GM19043 (cell line): Measurements from ENCODE around the gene CABP7.
"Not testable (repeated sequence)": the region's sequence is repeated elsewhere in the genome, so short reads cannot be mapped to it uniquely, and the experiment has no call there.

Experiments used
- ATAC-seq: cut with Tn5 transposase; IDR thresholded peaks from one replicate; pipeline ENCODE4 v1.9.1; 2021; ENCODE audit warnings: low read depth; ENCODE audit not compliant: unreplicated experiment

CABP7 gene

DNA sequence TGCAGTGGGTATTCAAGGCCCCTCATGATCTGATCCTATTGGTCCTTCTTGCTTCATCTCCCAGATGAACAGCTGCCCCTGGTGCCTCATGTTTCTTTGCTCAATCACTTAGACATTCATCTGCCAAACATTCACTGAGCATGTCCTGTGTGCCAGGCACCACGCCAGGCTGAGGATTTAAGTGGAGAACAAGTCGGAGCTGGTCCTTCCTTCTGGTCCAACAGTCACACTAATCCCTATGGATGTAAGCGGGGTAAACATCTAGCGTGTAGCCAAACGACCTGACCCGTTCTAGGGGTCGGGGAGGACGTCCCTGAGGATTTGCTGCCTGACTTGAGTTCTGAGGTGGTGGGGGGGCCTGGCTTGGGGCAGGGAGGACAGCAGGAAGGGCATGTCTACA lies 25.1 kb downstream of the CABP7 start:
- no peak for ATAC-seq

DNA sequence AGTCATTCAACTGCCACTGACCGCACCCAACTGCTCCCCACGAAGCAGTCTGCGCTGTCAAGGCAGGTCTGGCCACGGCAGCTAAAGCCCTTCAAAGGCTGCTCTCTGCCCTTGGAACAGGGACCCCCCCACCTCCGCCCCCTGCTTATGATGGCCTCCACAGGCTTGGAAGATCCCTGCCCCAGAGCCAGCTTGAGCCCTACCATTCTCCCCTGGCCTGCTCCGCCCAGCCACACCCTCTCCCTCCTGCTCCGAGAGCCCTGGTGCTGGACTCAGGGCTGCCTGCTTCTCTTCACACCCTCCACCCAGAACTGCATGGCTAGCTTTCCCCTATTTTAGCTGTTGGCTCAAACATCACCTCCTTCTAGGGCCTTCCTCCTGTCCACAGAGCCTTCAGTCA lies 28.0 kb downstream of the CABP7 start:
- ATAC-seq = no peak

DNA sequence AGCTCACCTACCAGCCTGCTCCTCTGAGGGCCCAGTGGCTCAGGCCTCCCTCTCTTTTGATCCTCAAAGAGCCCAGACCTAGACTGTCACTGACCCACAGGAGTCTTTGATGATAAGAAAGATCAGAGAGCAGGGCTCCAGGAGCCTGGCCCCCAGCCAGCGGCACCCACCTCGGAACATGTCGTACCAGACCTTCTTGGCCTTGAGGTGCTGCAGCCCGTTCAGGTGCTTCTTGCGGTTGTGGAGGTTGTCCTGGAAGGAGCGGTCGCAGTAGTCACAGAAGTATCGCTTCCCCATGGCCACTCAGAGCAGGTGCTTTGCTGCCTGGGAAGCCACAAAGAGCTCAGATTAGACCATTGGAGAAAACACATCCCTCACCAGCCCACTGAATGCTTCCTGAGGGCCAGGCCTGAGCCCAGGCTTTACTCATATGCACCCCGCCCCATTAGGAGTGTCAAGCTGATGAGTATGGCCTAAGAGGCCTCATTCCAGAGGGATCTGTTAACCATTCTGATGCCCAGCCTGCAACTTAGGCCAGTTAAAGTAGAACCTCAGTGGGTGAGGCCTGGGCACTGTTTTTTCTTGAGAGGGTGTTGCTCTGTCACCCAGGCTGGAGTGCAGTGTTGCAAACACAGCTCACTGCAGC lies 28.6 kb downstream of the CABP7 start:
- no peak for ATAC-seq

DNA sequence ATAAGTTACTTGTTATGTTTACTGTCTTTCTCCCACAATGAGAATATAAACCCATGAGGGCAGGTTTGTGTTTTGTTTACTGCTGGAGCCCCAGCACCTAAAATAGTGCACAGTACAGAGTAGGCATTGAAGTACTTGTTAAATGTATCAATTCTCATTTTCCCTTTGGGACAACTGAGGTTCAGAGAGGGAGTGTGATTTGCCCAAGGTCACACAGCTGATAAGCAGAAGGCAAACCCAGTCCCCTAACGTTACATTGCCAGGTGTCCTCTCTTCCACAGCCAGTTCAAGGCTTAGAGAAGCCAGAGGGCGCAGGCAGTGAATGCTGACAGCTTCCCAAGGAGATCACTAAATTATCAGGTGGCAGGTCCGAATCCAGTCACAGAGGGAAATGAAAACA lies 30.2 kb downstream of the CABP7 start:
- ATAC-seq = no peak

DNA sequence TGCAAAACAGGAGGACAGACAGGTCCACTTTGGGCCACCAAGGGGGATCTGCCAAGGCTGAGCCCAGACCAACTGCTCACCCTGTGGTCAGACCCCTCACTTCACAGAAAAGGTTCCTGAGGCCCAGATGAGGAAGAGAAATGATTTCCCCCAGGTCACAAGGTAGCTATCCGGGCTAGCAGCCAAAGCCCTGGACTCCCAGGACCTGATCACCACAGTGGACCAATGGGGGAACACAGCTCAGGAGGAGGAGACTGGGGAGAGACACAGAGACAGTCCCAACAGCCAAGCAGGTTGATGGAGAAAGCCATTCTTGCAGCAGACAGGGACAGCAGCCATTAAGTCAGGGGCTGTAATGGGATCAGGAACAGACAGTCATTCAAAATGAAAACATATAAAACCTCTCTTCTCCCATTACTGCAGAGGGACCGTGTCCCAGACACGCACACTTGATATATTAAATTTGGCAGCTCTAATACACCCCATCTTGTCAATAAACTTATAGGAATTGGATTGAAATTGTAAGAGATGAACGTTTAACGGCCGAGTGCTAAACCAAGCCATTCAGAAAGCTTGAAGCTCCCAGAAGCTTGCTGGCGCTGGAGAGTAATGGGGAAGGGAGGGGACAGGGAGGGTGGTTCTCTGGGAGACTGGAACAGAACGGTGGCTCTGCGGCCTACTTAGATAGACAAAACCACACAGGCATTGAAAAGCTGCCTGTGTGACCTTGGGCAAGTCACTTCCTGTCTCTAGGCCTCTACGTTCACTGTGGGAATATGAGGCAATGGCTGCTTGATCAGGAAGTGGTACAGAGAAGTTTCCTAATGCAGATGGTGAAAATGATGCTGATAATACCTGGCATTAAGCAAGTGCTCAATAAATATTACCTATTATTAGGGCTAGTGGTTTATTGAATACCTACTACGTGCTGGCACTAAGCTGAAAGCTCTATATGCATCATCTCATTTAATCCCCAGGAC lies 31.0 kb downstream of the CABP7 start:
- ATAC-seq = no peak

DNA sequence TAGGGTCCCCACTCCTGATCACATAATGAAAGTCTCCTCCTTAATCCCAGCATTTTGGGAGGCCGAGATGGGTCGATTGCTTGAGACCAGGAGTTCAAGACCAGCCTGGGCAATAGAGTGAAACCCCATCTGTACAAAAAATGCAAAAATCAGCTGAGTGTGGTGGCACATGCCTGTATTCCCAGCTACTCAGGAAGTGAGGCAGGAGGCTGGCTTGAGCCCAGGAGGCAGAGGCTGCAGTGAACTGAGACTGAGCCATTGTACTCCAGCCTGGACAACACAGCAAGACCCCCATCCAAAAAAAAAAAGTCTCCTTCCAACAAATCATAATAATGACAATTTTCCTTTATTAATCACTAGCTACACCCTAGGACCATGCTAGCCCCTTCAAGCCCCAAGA lies 31.9 kb downstream of the CABP7 start:
- ATAC-seq = no peak

DNA sequence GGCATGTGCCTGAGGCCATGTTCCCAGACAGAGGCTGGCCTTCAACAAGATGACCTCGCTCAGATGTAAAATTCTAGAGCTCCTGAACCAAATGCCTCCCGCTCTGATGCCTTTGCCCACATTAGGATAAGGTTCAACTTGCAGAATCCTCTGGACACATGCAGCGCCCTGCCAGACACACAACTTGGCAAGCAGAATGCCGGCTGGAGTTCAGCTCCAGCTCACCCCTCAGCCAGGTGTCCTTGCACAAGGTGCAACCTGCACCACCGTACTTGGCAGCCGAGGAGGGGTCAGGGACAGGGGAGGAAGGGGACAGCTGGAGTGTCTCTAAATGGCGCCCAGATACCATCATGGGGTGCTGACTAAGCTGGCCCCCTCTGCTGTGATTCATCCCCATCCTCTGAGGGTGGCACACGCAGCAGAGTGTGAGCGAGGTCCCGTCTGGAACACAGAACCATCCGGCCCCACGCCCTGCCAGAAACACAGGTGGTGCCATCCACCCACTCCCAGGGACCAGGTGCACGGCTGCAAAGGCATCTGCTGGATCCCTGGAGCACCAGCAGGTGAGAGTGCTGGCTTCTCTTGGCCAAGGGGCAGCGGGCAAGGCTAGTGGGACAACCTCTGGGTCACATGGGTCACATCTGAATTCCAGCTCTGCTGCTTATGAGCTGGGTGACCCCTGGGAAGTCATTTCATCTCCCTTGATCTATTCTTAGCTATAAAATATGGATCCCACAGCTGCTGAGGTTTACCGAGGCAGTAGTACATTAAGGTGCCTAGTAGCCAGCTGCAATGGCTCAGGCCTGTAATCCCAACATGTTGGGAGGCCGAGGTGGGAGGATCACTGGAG lies 34.2 kb downstream of the CABP7 start:
- no peak for ATAC-seq

DNA sequence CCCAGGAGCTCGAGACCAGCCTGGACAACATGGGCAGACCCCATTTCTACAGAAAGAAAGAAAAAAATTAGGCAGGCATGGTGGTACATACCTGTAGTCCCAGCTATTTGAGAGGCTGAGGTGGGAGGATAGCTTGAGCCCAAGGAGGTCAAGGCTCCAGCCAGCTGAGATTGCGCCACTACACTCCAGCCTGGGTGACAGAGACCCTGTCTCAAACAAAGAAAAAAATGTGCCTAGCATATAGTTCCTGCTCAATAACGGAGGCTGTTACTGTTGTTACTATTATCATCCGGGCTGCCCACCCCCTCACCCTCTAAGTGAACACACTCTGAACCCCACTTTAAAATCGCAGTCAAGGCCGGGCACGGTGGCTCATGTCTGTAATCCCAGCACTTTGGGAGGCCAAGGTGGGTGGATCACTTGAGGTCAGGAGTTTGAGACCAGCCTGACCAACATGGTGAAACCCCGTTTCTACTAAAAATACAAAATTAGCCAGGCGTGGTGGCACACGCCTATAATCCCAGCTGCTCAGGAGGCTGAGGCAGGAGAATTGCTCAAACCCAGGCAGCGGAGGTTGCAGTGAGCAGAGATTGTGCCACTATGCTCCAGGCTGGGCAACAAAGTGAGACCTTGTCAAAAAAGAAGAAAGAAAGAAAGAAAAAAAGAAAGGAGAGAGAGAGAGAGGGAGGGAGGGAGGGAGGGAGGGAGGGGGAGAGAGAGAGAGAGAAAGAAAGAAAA lies 35.0 kb downstream of the CABP7 start:
- not testable (repeated sequence) for ATAC-seq

DNA sequence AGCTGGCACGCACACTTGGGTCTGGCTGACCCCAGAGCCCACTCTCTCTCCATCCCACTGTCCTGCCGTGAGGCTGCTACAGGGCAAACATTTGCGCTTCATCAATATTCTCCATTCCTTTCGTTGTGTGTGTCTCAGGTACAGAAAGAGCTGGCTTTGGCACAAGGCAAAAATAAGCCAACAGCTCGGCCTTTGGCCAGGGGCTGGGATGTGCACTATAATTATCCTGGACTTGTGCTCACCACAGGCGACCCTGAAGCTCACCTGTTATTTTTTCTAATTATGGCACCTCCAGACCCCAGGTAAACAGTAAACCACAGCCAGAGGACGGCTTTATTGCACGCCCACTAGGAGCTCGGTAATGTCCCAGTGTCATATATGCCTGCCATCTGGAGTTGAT lies 36.1 kb downstream of the CABP7 start:
- ATAC-seq = no peak

DNA sequence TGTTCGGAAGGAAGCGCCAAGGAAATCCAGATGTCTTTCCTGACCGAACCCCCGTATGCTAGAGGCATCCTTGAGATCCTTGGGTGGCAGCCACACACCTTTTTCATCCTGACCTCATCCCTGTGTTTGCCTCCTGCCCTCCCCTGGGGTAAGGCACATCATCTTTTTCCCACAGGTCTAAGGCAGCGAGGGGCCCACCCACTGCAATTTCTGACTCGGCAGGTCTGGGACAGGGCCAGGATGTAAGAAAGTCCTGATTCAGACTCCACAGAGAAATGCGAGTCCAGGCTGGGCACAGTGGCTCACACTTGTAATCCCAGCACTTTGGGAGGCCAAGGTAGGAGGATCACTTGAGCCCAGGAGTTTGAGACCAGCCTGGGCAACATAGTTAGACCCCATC lies 36.5 kb downstream of the CABP7 start:
- no peak for ATAC-seq

DNA sequence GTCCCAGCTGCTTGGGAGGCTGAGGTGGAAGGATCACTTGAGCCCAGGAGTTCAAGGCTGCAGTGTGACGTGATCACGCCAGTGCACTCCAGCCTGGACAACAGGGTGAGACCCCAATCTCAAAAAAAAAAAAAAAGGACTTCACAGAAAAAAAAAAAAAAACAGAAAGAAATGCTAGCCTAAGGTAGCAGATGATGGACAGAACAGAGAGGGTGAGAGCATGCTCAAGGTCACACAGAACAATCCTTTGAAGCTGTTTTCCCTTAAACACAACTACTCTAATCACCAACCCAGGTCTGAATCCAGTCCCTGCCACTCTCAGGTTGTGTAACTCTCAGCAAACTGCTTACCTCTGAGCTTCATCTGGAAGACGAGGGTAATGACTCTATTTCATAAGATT lies 37.3 kb downstream of the CABP7 start:
- no peak for ATAC-seq

DNA sequence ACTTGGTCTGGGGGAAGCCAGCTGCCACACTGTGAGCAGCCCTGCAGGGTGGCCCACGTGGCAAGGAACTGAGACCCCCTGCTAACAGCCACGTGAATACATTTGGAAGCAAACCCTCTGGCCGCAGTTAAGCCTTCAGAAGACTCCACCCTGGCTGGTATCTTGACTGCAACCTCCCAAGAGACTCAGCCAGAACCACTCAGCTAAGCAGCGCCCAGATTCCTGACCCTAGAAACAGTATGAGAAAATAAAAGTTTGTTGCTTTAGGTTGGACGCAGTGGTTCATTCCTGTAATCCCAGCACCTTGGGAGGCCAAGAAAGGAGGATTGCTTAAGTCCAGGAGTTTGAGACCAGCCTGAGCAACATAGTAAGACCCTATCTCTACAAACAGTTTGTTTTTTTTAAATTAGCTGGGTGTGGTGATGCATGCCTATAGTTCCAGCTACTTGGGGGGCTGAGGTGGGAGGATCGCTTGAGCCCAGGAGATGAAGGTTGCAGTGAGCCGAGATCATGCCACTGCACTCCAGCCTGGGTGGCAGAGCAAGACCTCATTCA lies 38.3 kb downstream of the CABP7 start:
- ATAC-seq = no peak

DNA sequence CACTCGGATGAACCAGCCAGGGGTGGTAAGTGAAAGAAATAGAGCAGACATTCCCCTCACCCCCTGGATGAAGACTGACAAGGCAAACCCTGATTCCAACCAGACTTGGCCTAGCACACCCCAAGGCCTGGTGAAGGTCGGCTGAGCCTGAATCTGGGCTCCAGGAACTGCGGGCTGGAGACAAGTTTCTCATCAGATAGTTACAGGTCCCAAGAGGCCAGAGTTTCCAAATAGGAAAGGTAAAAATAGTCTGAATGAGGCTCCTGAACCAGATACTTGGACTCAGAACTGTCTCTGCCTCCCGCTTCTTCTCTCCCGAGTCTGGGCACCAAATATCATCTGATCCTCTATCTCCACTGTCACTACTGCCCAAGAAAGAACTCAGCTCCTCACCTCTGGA lies 39.2 kb downstream of the CABP7 start:
- ATAC-seq = no peak

DNA sequence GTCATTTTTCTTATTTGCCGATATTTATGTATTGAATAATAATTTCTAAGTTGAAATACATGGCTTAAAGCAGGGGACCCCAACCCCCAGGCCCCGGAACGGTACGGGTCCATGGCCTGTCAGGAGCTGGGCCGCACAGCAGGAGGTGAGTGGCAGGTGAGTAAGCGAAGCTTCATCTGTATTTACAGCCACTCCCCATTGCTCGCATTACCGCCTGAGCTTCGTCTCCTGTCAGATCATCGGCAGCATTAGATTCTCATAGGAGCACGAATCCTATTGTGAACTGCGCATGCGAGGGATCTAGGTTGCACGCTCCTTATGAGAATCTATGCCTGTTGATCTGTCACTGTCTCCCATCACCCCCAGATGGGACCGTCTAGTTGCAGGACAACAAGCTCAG lies 42.5 kb downstream of the CABP7 start:
- no peak for ATAC-seq

DNA sequence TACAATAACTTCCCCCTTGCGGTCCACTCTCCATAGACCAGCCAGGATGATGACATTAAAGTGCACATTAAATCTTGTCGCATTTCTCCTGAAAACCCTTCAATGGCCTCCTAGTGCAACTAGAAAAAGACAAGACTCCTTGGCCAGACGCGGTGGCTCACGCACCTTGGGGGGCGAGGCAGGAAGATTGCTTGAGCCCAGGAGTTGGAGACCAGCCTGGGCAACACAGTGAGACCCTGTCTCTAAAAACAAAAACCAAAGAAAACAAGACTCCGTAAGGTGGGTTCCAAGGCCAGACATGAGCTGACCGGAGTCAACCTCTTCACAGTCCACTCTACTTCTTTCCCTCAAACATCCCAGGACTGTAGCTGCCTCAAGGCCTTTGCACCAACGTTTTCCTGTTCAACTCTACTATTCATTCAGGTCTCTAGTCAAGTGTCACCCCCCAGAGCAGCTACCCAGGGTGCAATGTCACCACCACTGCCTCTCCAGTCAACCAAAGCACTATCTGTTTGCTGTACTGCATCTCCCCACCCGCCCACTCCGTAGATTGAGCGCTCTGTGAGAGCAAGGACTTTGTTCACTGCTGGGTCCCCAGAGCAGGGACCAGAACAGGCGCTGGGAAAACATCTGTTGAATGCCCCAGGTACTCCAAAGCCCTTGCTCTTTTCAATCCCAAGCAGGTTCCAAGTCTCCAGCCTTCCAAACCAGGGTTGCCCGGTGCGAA lies 46.3 kb downstream of the CABP7 start:
- ATAC-seq = peak; percentile 18

DNA sequence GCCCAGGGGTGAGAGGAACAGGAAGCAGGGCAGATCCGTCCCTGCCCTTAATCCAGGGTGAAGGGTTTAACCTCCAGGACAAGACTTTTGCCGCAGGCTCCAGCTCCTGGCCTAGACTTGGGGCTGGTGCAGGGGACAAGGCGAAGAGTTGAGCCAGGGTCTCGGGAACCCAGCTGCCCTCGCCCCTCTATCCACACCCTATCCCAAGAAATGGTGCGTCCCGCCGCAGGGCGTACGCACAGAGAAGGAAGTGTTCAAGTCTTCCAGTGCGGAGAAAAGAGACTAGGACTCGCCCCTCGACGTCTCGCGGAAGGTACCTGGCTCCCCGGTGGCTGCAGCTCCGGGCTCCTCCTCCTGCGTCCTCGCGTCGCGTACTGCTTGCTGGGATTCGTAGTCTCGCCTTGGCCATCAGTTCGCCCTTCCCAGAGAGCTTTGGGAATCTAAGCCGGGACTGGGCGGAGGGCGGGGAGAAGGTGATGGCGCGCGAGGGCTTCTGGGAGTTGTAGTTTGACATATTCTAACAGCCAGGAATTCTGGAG lies 46.9 kb downstream of the CABP7 start, which contains the start of gene ZMAT5:
TSS of gene ZMAT5 (minus strand) at position 376 of the 539 bp plus-strand sequence. CDS start 18,463 bp downstream, outside the sequence.
- ATAC-seq = peak; percentile 89

DNA sequence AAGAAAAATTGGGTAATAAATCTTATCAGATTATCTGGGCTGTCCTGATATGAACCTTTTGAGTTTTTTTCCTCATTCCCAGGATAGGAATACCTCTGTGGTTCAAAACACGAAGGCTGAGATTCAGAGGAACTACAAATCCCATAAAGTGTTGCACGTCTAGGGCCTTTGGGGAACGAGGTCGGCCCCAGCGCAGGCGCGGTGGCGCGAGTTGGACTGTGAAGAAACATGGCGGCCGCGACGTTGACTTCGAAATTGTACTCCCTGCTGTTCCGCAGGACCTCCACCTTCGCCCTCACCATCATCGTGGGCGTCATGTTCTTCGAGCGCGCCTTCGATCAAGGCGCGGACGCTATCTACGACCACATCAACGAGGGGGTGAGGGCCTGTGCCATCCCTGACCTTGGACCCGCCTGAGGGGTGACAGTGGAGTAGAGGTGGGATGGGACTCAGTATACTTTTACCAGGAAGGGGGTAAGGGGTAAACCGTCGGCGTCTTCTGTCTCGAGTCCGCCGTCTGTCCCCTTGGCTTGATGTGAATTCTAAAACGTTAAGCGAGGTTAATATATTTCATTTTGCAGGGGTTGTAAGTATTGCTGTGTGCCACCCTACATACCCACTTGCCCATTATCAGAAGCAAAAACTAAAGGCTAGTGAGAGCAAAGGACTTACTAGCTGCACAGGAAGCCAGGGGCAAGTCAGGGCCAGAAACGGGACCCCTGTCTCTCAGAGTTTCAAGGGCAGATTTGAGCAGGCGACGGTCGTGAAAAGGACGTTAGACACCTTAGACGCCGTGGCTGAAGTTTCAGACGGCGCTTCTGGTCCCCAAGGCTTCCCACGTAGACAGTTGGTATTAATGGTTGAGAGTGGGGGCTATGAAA lies 47.6 kb downstream of the CABP7 start, which contains the start of gene UQCR10:
TSS of gene UQCR10 (plus strand) at position 199 of the 881 bp plus-strand sequence. CDS start at position 229, 30 bp downstream.
- peak; percentile 50 for ATAC-seq
